K562 treated with DMSO at 1 percent for 4 hours (cell line): Measurements from ENCODE around the gene ATG7. TPM values are rescaled to one million over a fixed set of nuclear protein-coding genes. Genes with fewer than 3 reads are reported as not detected.

Source experiments
- total RNA-seq: library from RNA; unstranded; fragments of 300-600 nt; gene quantifications from 2 replicates; pipeline ENCODE4 v1.2.3, GENCODE V29; 2022; ENCODE audit not compliant: insufficient read depth

Gene ATG7
- 23.5 and 28.9 TPM in 2 replicates for total RNA-seq

GRCh38 chr3:11271986-11272904, at the start of gene ATG7:
ATG7 (plus strand) TSS chr3:11272397; CDS start chr3:11298696, 26,299 bp downstream.

Other genes with a start within 250 kb of the ATG7 start
- not detected in 2 replicates for gene HRH1, start 117.9 kb upstream of the ATG7 start, total RNA-seq